Right lobe of liver (tissue), 6 donors: ENCODE results near the gene GRIN2A. TPM values are rescaled to one million over a fixed set of nuclear protein-coding genes. Genes with fewer than 3 reads are reported as not detected.

Experiments used
- ATAC-seq, 4 donors: fragments of 200-7000 bp; cut with Tn5 transposase; one replicate each; pipeline ENCODE4 v1.9.1; 2020; ENCODE audit warnings: mild to moderate bottlenecking in 4 of 4, moderate library complexity in 4 of 4
- DNase-seq, 3 donors: peaks; one replicate each; pipeline ENCODE4 v3.0.0-alpha.2; 2020
- H3K27ac ChIP-seq, 3 donors: fragments of 200-600 bp; one replicate each; pipeline ENCODE4 v1.8.0; 2022
- H3K27me3 ChIP-seq, 2 donors: fragments of 200-600 bp; one replicate each; pipeline ENCODE4 v1.8.0; 2022
- H3K36me3 ChIP-seq, 4 donors: fragments of 200-600 bp; sonication (generic) in 1 of 4; one replicate each; pipeline versions ENCODE4 v1.5.1 to v1.8.0; 2017 to 2022; ENCODE audit warnings: control low read depth in 1 of 4
- H3K4me1 ChIP-seq, 4 donors: fragments of 200-600 bp; sonication (generic) in 1 of 4; one replicate each; pipeline versions ENCODE4 v1.5.1 to v1.8.0; 2017 to 2022; ENCODE audit warnings: control low read depth in 1 of 4
- H3K4me3 ChIP-seq, 3 donors: fragments of 200-600 bp; one replicate each; pipeline ENCODE4 v1.8.0; 2022
- H3K9me3 ChIP-seq, 4 donors: fragments of 200-600 bp; sonication (generic) in 1 of 4; one replicate each; pipeline versions ENCODE4 v1.5.1 to v1.8.0; 2017 to 2022; ENCODE audit warnings: control low read depth in 1 of 4
- POLR2A ChIP-seq: fragments of 450-650 bp; IDR thresholded peaks from one replicate; pipeline ENCODE4 v1.6.1; 2017; ENCODE audit warnings: antibody characterized with exemption, mild to moderate bottlenecking
- WGBS: methylation state at CpG from one replicate; pipeline ENCODE4 v1.1.6; 2018; ENCODE audit warnings: low coverage, low lambda C conversion rate; ENCODE audit not compliant: insufficient coverage; ENCODE audit errors: missing lambda C conversion rate; 5-methylcytosine and 5-hydroxymethylcytosine counted together
- intact Hi-C, 2 donors: fragments of 100-400 bp; cut with DNase I; formaldehyde crosslinking; loops; one replicate each; pipeline versions ENCODE4 v1.11.2 to v1.14.1; 2022
- total RNA-seq, 6 experiments: library from RNA; depleted of rRNA in 2 of 6; stranded (reverse); fragments of >200 nt in 2 of 6; fragmentation: NEBNext Ultra II Directional in 3 of 6; extraction: Animal tissue kit (Norgen Biotek cat#: 25700) in 3 of 6; gene quantifications; one replicate each; pipeline versions ENCODE4 v1.1.0 to v1.2.4, GENCODE V29; 2016 to 2023
- TF ChIP-seq, protein P1 (sequence below), 4 donors: fragments of 200-600 bp in 3 of 4; fragments of 450-650 bp in 1 of 4; IDR thresholded peaks; one replicate each; pipeline versions ENCODE4 v1.5.1 to v1.8.0; 2016 to 2022; ENCODE audit warnings: antibody characterized with exemption in 4 of 4, mild to moderate bottlenecking in 2 of 4
- donor health status: DM: no; HTN: yes; CAD: no.
- donor health status: DM: no; HTN: no; CAD: no.
- donor health status: DM: no; HTN: no; CAD: no.
- donor health status: DM: no; HTN: yes; CAD: no.
- donor health status: DM: no; HTN: yes; CAD: no.

GRIN2A gene
- total RNA-seq, 6 experiments from 2014 or later, result not detected

DNA sequence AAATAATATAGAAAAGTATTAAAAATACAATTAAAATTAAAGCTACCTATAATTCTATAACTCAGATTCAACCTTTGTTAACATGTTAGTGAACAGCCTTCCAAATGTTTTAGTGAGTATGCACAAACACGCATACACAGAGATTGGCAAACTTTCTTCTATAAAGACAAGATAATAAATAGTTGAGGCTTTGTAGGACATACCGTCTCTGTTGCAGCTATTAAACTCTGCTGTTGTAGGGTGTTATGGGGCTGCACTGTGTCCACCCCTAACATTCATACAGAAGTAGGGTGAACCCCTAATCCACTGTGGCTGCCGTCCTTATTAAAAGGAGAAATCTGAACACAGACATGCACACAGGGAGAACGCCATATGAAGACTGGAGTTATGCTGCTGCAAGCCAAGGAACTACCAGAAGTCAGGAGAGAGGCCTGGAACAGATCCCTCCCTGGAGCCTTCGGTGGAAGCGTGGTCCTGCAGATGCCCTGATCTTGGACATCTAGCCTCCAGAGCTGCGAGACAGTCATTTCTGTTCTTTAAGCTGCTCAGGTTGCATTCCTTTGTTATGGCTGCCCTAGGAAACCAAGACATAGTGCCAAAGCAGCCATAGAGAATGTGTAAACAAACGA is 383.2 kb downstream of the GRIN2A start:
- no peak overlapping the region for H3K4me3 ChIP-seq
- H3K36me3 ChIP-seq, result no peaks in the 10 kb centered on the region
- ATAC-seq (no peak), DNase-seq (no peak)
- no peaks in the 10 kb centered on the region for H3K27me3 ChIP-seq
- no peaks in the 10 kb centered on the region for H3K4me1 ChIP-seq
- WGBS, result 76% methylated on average over 7 of the region's 8 CpGs
- no peaks in the 10 kb centered on the region for H3K9me3 ChIP-seq
- H3K27ac ChIP-seq, result no peak overlapping the region
- TF ChIP-seq, protein P1, sequence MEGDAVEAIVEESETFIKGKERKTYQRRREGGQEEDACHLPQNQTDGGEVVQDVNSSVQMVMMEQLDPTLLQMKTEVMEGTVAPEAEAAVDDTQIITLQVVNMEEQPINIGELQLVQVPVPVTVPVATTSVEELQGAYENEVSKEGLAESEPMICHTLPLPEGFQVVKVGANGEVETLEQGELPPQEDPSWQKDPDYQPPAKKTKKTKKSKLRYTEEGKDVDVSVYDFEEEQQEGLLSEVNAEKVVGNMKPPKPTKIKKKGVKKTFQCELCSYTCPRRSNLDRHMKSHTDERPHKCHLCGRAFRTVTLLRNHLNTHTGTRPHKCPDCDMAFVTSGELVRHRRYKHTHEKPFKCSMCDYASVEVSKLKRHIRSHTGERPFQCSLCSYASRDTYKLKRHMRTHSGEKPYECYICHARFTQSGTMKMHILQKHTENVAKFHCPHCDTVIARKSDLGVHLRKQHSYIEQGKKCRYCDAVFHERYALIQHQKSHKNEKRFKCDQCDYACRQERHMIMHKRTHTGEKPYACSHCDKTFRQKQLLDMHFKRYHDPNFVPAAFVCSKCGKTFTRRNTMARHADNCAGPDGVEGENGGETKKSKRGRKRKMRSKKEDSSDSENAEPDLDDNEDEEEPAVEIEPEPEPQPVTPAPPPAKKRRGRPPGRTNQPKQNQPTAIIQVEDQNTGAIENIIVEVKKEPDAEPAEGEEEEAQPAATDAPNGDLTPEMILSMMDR (IDR thresholded peaks at IDR 0.05), result no peak
- no peak for TF ChIP-seq POLR2A
- intact Hi-C loops, result no loop called here

DNA sequence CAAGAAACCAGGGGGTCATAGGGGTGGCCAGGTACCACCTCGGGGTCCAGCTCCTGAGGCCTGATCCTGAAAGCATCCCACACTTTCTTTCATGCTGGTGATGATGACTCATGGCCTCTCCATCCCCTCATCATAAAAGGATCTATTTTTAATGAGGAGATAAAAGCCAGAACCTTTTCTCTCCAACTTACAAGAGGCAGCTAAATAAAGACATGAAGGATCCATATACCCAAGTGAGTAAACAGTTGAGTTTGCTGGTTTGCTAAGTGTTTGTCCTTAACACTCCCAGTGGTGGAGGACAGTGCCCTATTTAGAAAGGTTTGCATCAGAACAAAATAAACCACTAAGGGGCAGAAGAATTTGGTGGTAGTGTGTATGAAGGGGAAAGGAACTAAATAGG is 383.8 kb downstream of the GRIN2A start:
- H3K36me3 ChIP-seq, result no peaks in the 10 kb centered on the region
- no peaks in the 10 kb centered on the region for H3K4me1 ChIP-seq
- no peak overlapping the region for H3K27ac ChIP-seq
- DNase-seq, result no peak
- no peak for ATAC-seq
- WGBS, result 14% methylated on average over 1 of the region's 1 CpG
- H3K9me3 ChIP-seq, result no peaks in the 10 kb centered on the region
- TF ChIP-seq POLR2A, result no peak
- H3K4me3 ChIP-seq, result no peak overlapping the region
- no peaks in the 10 kb centered on the region for H3K27me3 ChIP-seq
- intact Hi-C loops, result no loop called here

DNA sequence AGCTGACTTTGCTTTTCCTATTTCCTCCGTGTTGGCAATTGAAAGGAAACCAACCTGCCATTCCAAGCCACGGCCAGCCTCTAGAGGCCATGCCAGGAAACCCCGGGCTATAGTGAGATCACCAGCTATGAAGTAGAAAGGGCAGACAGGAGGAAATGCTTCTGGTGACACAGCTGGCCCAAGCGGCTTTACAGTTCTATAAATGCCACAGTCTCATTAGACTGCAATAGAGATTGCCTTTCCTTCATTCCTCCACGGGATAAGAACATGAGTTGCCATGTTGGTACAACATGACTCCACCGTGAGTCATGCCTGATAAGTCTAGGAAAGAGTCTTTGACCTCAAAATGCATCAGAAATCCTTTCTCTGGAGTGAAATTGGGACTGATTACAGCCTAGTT is 384.9 kb downstream of the GRIN2A start:
- intact Hi-C loops, result no loop called here
- H3K4me3 ChIP-seq, result no peak overlapping the region
- H3K9me3 ChIP-seq, result no peaks in the 10 kb centered on the region
- no peaks in the 10 kb centered on the region for H3K4me1 ChIP-seq
- ATAC-seq (no peak), DNase-seq (no peak)
- H3K27ac ChIP-seq, result no peak overlapping the region
- H3K27me3 ChIP-seq, result no peaks in the 10 kb centered on the region
- H3K36me3 ChIP-seq, result no peaks in the 10 kb centered on the region
- WGBS, result 20% methylated on average over 6 of the region's 6 CpGs
- TF ChIP-seq, protein P1 (IDR thresholded peaks at IDR 0.05), result no peak
- TF ChIP-seq POLR2A, result no peak

DNA sequence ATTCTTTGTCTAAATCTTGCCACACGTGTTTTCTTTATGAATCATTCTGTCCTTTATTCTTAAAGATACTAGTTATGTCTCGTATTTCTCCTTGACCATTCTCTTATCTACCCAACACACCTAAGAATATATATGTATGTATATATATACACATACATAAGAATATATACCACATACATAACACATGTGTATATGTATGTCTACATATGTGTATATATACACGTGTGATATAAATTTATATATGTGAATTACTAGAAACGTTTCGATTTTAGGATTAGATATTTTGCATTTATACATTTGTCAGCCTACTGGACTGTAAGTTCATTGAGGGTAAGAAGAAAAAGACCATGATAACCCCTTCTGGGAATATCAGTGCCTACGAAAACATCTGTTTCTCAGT is 388.6 kb downstream of the GRIN2A start:
- H3K4me1 ChIP-seq, result no peaks in the 10 kb centered on the region
- ATAC-seq, result no peak
- 54% methylated on average over 6 of the region's 6 CpGs for WGBS

DNA sequence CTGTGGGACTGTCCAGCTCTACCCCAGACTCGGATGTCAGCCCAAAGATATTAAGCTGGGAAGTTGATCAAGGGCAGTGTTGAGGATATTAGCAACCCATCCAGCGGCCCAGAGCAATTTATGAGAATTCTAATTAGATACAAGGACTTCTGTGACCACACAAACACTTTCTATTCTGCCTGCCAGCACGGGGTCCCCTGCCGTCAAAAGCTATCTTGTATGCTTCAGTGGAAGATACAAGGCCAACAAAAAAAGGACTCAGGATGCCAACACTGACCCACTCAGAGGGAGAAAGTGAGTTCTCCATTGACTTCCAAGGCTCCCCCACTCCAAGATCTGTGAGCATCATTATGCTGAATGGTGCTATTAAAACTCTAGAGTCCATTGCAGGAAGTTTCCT is 390.7 kb downstream of the GRIN2A start:
- no peak for DNase-seq
- H3K9me3 ChIP-seq, result no peaks in the 10 kb centered on the region
- 58% methylated on average over 3 of the region's 4 CpGs for WGBS
- ATAC-seq, result no peak
- H3K4me1 ChIP-seq, result no peaks in the 10 kb centered on the region
- intact Hi-C loops, result no loop called here
- no peaks in the 10 kb centered on the region for H3K36me3 ChIP-seq
- TF ChIP-seq POLR2A, result no peak
- TF ChIP-seq, protein P1 (IDR thresholded peaks at IDR 0.05), result no peak
- no peak overlapping the region for H3K4me3 ChIP-seq
- no peaks in the 10 kb centered on the region for H3K27me3 ChIP-seq
- H3K27ac ChIP-seq, result no peak overlapping the region

More for the DNA sequence above, 388.6 kb downstream of the GRIN2A start:
- Histone ChIP-seq H3K27me3 (no peaks in the 10 kb centered on the region), H3K4me3 (no peak overlapping the region), H3K36me3 (no peaks in the 10 kb centered on the region), H3K27ac (no peak overlapping the region), H3K9me3 (no peaks in the 10 kb centered on the region)
- intact Hi-C loops, result no loop called here
- no peak for DNase-seq
- TF ChIP-seq POLR2A, result no peak
- TF ChIP-seq, protein P1 (IDR thresholded peaks at IDR 0.05), result no peak
